ENCODE results near the gene TENM3.

GRCh38 chr4:182382941-182383340 is 139.7 kb downstream of the TENM3 start:
- TF ChIP-seq POLR2AphosphoS5 (IDR thresholded peaks at IDR 0.05; ENCODE audit: borderline replicate concordance, low read depth, low read length) (no peak), EZH2 (IDR thresholded peaks at IDR 0.05) (no peak)
